Measurements from ENCODE around the gene DCANP1. TPM values are rescaled to one million over a fixed set of nuclear protein-coding genes. Genes with fewer than 3 reads are reported as not detected.

The DCANP1 gene
- total and polyA plus RNA-seq, 11 donors, result 0.11 TPM; not detected in 10

DNA sequence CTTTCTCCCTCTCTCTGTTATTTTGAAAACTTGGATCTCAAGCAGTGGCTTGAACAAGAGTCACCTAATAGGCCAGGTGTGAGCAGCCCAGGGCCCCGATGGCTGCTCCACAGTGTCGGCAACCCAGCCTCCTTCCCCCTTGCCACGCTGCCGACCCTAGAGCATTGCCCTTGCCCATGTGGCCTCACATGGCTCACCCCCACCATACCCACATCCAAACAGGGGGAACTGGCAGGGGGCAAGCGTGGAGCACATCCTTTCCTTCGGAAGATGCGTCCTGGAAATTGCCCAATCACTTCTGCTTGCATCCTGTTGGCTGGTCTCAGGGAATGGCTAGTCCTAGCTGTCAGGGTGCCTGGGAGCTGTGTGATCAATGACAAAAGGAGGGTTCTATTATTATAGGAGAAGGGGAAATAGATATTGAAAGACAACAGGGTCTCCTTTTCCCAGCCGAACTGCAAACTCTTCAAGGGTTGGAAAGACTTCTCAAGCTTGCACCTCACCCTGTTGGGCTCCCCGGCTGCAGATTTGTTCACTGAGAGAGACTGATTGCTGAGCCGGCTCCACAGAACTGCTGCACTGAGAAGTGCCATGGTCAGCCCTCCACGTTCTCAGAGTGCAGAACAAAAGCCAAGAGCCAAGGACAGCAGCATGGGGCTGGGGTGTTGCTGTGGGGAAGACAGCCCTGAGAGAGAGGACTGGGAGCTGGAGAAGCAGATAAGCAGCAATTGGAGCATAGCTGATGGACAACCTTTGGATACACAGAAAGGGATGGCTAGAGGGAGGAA is 13.3 kb upstream of the DCANP1 start:
- H3K36me3 ChIP-seq, result no peaks in the 10 kb centered on the region
- H3K4me3 ChIP-seq, result no peak overlapping the region
- no peaks in the 10 kb centered on the region for H3K9me3 ChIP-seq
- peaks cover 0 to 46% (median 10%) of the 10 kb centered on the region in 9 donors for H3K27me3 ChIP-seq
- H3K4me1 ChIP-seq, result peaks cover 0 to 24% (median 0%) of the 10 kb centered on the region in 12 donors
- DNase-seq (peak in 1 of 5 donors; percentile 20), ATAC-seq (no peak)
- H3K27ac ChIP-seq, result no peak overlapping the region
- intact Hi-C loops (cut with DNase I), result loop anchor here in 3 of 10 donors (10.0 kb wide), 3 partner anchors 274 to 374 kb away; partner anchors contain the start of gene SLC25A48 (in 2 of the 3)
- TF ChIP-seq CTCF (IDR thresholded peaks at IDR 0.05) (no peak), POLR2A (IDR thresholded peaks at IDR 0.05) (no peak)
- 71 to 83% (median 78%) methylated on average over 11 of the region's 11 CpGs for WGBS, 4 donors

DNA sequence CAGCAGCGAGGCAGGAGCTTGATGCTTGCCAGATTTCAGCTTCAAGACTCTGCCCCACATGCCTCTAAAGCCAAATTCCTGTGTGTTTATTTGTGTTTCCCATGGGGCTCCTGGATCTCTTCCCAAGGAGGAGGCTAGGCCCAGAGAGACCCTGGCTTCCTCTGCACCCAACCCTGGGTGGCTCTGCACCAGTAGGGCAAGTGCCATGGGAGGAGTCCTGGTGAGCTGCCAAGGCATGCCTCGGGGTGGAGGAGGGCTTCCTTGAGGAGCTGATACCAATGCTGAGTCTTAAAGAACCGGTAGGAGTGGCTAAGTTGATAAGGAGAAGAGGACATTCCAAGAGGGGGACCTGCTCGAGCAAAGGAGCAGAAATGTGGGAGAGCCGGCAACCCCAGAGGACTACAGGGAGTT is 11.8 kb upstream of the DCANP1 start:
- Histone ChIP-seq H3K4me3 (no peak overlapping the region), H3K4me1 (peaks cover 0 to 26% (median 0%) of the 10 kb centered on the region in 12 donors), H3K36me3 (no peaks in the 10 kb centered on the region), H3K9me3 (no peaks in the 10 kb centered on the region), H3K27me3 (peaks cover 0 to 30% (median 5%) of the 10 kb centered on the region in 9 donors), H3K27ac (no peak overlapping the region)
- intact Hi-C loops (cut with DNase I), result no loop called here
- DNase-seq, result peak in 1 of 5 donors; percentile 54
- no peak for ATAC-seq
- 27 to 46% (median 36%) methylated on average over 4 to 5 of the region's 5 CpGs for WGBS, 4 donors
- no peak for TF ChIP-seq POLR2A (IDR thresholded peaks at IDR 0.05)
- no peak for TF ChIP-seq CTCF (IDR thresholded peaks at IDR 0.05)

DNA sequence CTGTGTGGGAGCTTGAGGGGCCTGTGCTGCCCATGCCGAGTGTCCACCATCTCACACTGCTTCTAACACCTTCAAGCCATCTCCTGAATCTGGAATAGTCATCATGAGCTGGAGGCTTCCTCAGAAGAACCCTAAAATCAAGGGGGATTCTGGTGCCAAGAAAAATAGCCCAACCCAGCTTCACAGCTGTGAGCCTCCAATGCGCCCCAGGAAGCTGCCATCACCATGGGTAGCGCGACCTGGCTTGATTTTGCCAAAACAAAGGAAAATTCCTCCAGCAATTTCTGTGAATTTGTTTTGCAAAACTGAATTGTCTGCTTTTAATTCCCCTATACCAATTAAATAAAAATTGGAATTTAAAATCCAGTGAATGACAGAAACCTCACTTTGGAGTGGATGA is 11.2 kb upstream of the DCANP1 start:
- 90 to 94% (median 91%) methylated on average over 4 of the region's 4 CpGs for whole genome bisulfite sequencing, 4 donors
- H3K27ac ChIP-seq, result no peak overlapping the region
- TF ChIP-seq POLR2A (IDR thresholded peaks at IDR 0.05), result no peak
- no peak for TF ChIP-seq CTCF (IDR thresholded peaks at IDR 0.05)
- H3K36me3 ChIP-seq, result no peaks in the 10 kb centered on the region
- no peak overlapping the region for H3K4me3 ChIP-seq
- peaks cover 0 to 26% (median 0%) of the 10 kb centered on the region in 12 donors for H3K4me1 ChIP-seq
- ATAC-seq (no peak), DNase-seq (no peak)
- intact Hi-C loops (cut with DNase I), result no loop called here
- H3K27me3 ChIP-seq, result peaks cover 0 to 27% (median 4%) of the 10 kb centered on the region in 9 donors
- no peaks in the 10 kb centered on the region for H3K9me3 ChIP-seq

- ATAC-seq (peak; percentile 34 to 73 (median 62)), DNase-seq (peak; percentile 38 to 82 (median 53))
- peaks cover 0 to 20% (median 3%) of the 10 kb centered on the region in 9 donors for H3K27me3 ChIP-seq
- H3K36me3 ChIP-seq, result no peaks in the 10 kb centered on the region
- intact Hi-C loops (cut with DNase I), result no loop called here
- TF ChIP-seq POLR2A (IDR thresholded peaks at IDR 0.05) (no peak), CTCF (IDR thresholded peaks at IDR 0.05) (peak; percentile 60 to 91 (median 72))
- peaks cover 0 to 26% (median 0%) of the 10 kb centered on the region in 12 donors for H3K4me1 ChIP-seq
- no peak overlapping the region for H3K27ac ChIP-seq
- H3K4me3 ChIP-seq, result no peak overlapping the region
- WGBS, 4 donors, result 44 to 50% (median 48%) methylated on average over 9 of the region's 9 CpGs
- H3K9me3 ChIP-seq, result no peaks in the 10 kb centered on the region
These were observed 10.4 kb upstream of the DCANP1 start for GRCh38 chr5:135457424-135458071.

Measured in heart left ventricle (tissue), 16 donors.